HepG2 (cell line): Measurements from ENCODE around the gene GDPD5. TPM values are rescaled to one million over a fixed set of nuclear protein-coding genes. Genes with fewer than 3 reads are reported as not detected.

Experiments used
- GATAD1 ChIP-seq: IDR thresholded peaks from 2 replicates; pipeline ENCODE4 v1.6.1; 2016; ENCODE audit warnings: missing genetic modification reagents, missing compliant biosample characterization
- HCFC1 ChIP-seq: fragments of 150-350 bp; IDR thresholded peaks from 2 replicates; pipeline ENCODE4 v1.6.1; 2014; ENCODE audit warnings: low read depth, low read length
- HOXD1 ChIP-seq: sonication (generic); formaldehyde crosslinking; IDR thresholded peaks from 2 replicates; pipeline ENCODE4 v1.5.0; 2020; ENCODE audit warnings: missing genetic modification reagents
- MEIS1 ChIP-seq: sonication (generic); formaldehyde crosslinking; IDR thresholded peaks from 2 replicates; pipeline ENCODE4 v1.9.0; 2021; ENCODE audit warnings: mild to moderate bottlenecking, missing genetic modification reagents, moderate library complexity, borderline replicate concordance
- NR1H2 ChIP-seq: sonication (generic); formaldehyde crosslinking; IDR thresholded peaks from 2 replicates; pipeline ENCODE4 v1.8.1; 2022; ENCODE audit warnings: low read depth, missing genetic modification reagents, borderline replicate concordance
- SP5 ChIP-seq: IDR thresholded peaks from 2 replicates; pipeline ENCODE4 v1.6.1; 2016; ENCODE audit warnings: low read depth, borderline replicate concordance
- ZFP82 ChIP-seq: sonication (generic); formaldehyde crosslinking; IDR thresholded peaks from 2 replicates; pipeline ENCODE4 v1.5.1; 2020; ENCODE audit warnings: mild to moderate bottlenecking, missing genetic modification reagents, borderline replicate concordance
- ZNF281 ChIP-seq: sonication (generic); formaldehyde crosslinking; IDR thresholded peaks from 2 replicates; pipeline ENCODE4 v1.4.0; 2020; ENCODE audit warnings: missing genetic modification reagents, borderline replicate concordance
- ZNF512 ChIP-seq: sonication (generic); formaldehyde crosslinking; IDR thresholded peaks from 2 replicates; pipeline ENCODE4 v1.4.0; 2020; ENCODE audit warnings: mild to moderate bottlenecking, missing genetic modification reagents
- ZNF687 ChIP-seq: sonication (generic); formaldehyde crosslinking; IDR thresholded peaks from 2 replicates; pipeline ENCODE4 v1.5.1; 2020; ENCODE audit warnings: mild to moderate bottlenecking, missing genetic modification reagents, moderate library complexity
- ZNF781 ChIP-seq: sonication (generic); formaldehyde crosslinking; IDR thresholded peaks from 2 replicates; pipeline ENCODE4 v1.5.1; 2020; ENCODE audit warnings: borderline replicate concordance, mild to moderate bottlenecking, missing genetic modification reagents; ENCODE audit errors: not compliant biosample characterization
- ZNF83 ChIP-seq: sonication (generic); formaldehyde crosslinking; IDR thresholded peaks from 2 replicates; pipeline ENCODE4 v1.4.0; 2020; ENCODE audit warnings: missing genetic modification reagents, mild to moderate bottlenecking, borderline replicate concordance
- ZSCAN12 ChIP-seq: sonication (generic); formaldehyde crosslinking; IDR thresholded peaks from 2 replicates; pipeline ENCODE4 v1.9.0; 2021; ENCODE audit warnings: mild to moderate bottlenecking, missing genetic modification reagents
- ZSCAN9 ChIP-seq: IDR thresholded peaks from 2 replicates; pipeline ENCODE4 v1.6.1; 2016; ENCODE audit warnings: borderline replicate concordance
- polyA plus RNA-seq, 8 experiments: library from polyadenylated mRNA; depleted of rRNA in 3 of 8; stranded (reverse) in 7 of 8; unstranded in 1 of 8; fragments of >200 nt; fragmentation: Illumina TruSeq in 4 of 8; extraction: Trizol in 4 of 8; gene quantifications; 2 replicates each; pipeline versions ENCODE4 v1.2.1 to v1.2.3, GENCODE V29; 2011 to 2016; ENCODE audit warnings: low read depth in 4 of 8, missing spikeins in 1 of 8, mixed read lengths in 1 of 8; ENCODE audit not compliant: insufficient read depth in 1 of 8
- total RNA-seq, 5 experiments: library from RNA; depleted of rRNA; stranded (reverse); fragments of >200 nt; fragmentation: Illumina TruSeq; extraction: Trizol; gene quantifications; 2 replicates each; pipeline ENCODE4 v1.2.3, GENCODE V29; 2016; ENCODE audit warnings: low read depth in 1 of 5
- TF ChIP-seq, protein P1 (sequence below): sonication (generic); formaldehyde crosslinking; IDR thresholded peaks from 2 replicates; pipeline ENCODE4 v1.5.1; 2020; ENCODE audit warnings: missing genetic modification reagents, mild to moderate bottlenecking, borderline replicate concordance
- TF ChIP-seq, protein P2 (sequence below): sonication (generic); formaldehyde crosslinking; IDR thresholded peaks from 2 replicates; pipeline ENCODE4 v1.4.0; 2020; ENCODE audit warnings: mild to moderate bottlenecking, missing genetic modification reagents
- TF ChIP-seq, protein P3 (sequence below): sonication (generic); formaldehyde crosslinking; IDR thresholded peaks from 2 replicates; pipeline ENCODE4 v1.8.0; 2023; ENCODE audit warnings: mild to moderate bottlenecking, missing genetic modification reagents
- TF ChIP-seq, protein P4 (sequence below): sonication (generic); formaldehyde crosslinking; IDR thresholded peaks from 2 replicates; pipeline ENCODE4 v1.5.0; 2020; ENCODE audit warnings: missing genetic modification reagents, mild to moderate bottlenecking, borderline replicate concordance

Gene GDPD5
- total and polyA plus RNA-seq, 2 of the 13 experiments (the other 11 are each of a cell fraction or from before 2014, with no cell fraction given), result 55.0 to 67.5 TPM

GRCh38 chr11:75428281-75428724, 97.4 kb downstream of the GDPD5 start (continued):
- TF ChIP-seq, protein P1, sequence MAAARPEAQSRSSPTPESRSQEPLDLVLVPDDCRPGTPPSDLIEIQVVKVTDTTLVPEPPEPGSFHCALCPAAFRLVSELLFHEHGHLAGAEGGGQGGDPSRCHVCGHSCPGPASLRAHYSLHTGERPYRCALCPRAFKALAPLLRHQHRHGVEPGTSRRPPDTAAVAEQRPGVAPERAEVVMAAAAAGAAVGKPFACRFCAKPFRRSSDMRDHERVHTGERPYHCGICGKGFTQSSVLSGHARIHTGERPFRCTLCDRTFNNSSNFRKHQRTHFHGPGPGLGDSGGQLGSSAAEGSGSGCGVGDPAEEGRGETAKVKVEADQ (CRISPR knock-in tag), result no peak
- TF ChIP-seq HOXD1 (CRISPR knock-in tag), result no peak
- no peak for TF ChIP-seq MEIS1
- no peak for TF ChIP-seq ZNF281 (CRISPR knock-in tag)
- TF ChIP-seq ZFP82 (CRISPR knock-in tag), result no peak
- TF ChIP-seq, protein P2, sequence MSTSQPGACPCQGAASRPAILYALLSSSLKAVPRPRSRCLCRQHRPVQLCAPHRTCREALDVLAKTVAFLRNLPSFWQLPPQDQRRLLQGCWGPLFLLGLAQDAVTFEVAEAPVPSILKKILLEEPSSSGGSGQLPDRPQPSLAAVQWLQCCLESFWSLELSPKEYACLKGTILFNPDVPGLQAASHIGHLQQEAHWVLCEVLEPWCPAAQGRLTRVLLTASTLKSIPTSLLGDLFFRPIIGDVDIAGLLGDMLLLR (CRISPR knock-in tag), result no peak
- TF ChIP-seq ZNF687 (CRISPR knock-in tag), result peak; percentile 60
- TF ChIP-seq ZNF83, result no peak
- TF ChIP-seq HCFC1, result no peak
- TF ChIP-seq, protein P3, sequence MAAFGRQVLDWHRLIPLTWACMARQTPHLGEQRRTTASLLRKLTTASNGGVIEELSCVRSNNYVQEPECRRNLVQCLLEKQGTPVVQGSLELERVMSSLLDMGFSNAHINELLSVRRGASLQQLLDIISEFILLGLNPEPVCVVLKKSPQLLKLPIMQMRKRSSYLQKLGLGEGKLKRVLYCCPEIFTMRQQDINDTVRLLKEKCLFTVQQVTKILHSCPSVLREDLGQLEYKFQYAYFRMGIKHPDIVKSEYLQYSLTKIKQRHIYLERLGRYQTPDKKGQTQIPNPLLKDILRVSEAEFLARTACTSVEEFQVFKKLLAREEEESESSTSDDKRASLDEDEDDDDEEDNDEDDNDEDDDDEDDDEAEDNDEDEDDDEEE (CRISPR knock-in tag), result no peak
- TF ChIP-seq GATAD1, result no peak
- TF ChIP-seq, protein P4, sequence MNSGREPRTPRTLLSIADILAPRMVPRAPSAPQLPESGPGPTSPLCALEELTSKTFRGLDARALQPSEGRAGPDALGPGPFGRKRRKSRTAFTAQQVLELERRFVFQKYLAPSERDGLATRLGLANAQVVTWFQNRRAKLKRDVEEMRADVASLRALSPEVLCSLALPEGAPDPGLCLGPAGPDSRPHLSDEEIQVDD (CRISPR knock-in tag), result no peak
- no peak for TF ChIP-seq ZNF512 (CRISPR knock-in tag)
- TF ChIP-seq SP5 (CRISPR knock-in tag), result peak; percentile 15; the same call in 1 of the 2 replicates
- TF ChIP-seq ZSCAN12 (CRISPR knock-in tag), result no peak
- TF ChIP-seq NR1H2 (CRISPR knock-in tag), result no peak
- TF ChIP-seq ZNF781 (CRISPR knock-in tag), result no peak
- TF ChIP-seq ZSCAN9, result no peak
